ENCODE data around the gene HSCB. TPM values are rescaled to one million over a fixed set of nuclear protein-coding genes. Genes with fewer than 3 reads are reported as not detected.
"Not testable (repeated sequence)": the region's sequence is repeated elsewhere in the genome, so short reads cannot be mapped to it uniquely, and the experiment has no call there.

The HSCB gene, protein sequence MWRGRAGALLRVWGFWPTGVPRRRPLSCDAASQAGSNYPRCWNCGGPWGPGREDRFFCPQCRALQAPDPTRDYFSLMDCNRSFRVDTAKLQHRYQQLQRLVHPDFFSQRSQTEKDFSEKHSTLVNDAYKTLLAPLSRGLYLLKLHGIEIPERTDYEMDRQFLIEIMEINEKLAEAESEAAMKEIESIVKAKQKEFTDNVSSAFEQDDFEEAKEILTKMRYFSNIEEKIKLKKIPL
- total RNA-seq (9.3 TPM), polyA plus RNA-seq (30.3 TPM)
- long read RNA-seq, donor 1 = 0 reads
- long read RNA-seq, donor 2, partial matches to known transcripts = 0 of 10 reads
- long read RNA-seq, donor 2, other reads (novel, unspliced or antisense) = 0 of 10 reads
- long read RNA-seq, donor 3, transcript HSCB-201 (6 exons, 1,114 nt) = major isoform, 10 of 15 reads
- long read RNA-seq, donor 3, partial matches to known transcripts = 0 of 15 reads
- long read RNA-seq, donor 3, other reads (novel, unspliced or antisense) = 0 of 15 reads
- long read RNA-seq, donor 4, partial matches to known transcripts = 0 of 4 reads
- long read RNA-seq, donor 4, other reads (novel, unspliced or antisense) = 0 of 4 reads
- long read RNA-seq, donor 5, partial matches to known transcripts = 0 of 8 reads
- long read RNA-seq, donor 5, other reads (novel, unspliced or antisense) = 0 of 8 reads
- long read RNA-seq, donor 6, partial matches to known transcripts = 0 of 3 reads
- long read RNA-seq, donor 6, other reads (novel, unspliced or antisense) = 0 of 3 reads
- long read RNA-seq, donor 7, partial matches to known transcripts = 0 of 1 reads
- long read RNA-seq, donor 7, other reads (novel, unspliced or antisense) = 0 of 1 reads
- long read RNA-seq, donor 8 = 0 reads
- long read RNA-seq, donor 9, partial matches to known transcripts = 0 of 2 reads
- long read RNA-seq, donor 9, other reads (novel, unspliced or antisense) = 0 of 2 reads
- long read RNA-seq, donor 10, partial matches to known transcripts = 0 of 4 reads
- long read RNA-seq, donor 10, other reads (novel, unspliced or antisense) = 0 of 4 reads

DNA sequence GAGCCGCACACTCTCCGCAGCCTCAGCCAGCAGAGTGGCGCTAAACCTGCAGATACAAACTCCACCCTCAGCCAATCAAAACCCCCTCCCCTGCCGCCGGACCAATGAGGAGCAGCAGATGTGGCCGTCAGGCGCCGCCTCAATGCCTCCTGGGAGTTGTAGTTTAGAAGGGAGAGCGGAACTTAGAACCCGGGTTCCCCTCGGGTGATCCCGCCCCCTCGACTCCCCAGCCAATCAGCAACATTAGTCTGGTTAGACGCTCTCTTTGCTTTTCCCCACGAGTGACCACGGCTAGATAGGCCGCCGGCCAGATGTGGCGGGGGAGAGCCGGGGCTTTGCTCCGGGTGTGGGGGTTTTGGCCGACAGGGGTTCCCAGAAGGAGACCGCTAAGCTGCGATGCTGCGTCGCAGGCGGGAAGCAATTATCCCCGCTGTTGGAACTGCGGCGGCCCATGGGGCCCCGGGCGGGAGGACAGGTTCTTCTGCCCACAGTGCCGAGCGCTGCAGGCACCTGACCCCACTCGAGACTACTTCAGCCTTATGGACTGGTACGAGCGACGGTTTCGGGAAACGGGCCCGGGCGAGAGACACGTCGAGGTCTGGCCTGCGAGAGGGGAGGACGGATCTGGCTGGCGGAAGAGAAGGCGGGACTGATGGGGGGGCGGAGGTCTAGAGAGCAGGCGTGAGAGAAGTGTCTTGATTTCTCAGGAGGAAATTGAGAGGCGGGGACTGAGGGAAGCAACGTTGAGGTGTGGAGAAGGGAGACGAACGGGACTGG lies at the start of gene HSCB, which contains the start of gene CHEK2:
TSS of gene HSCB (plus strand) at position 255 of the 777 bp plus-strand sequence. CDS start at position 312, 57 bp downstream.
TSS of gene CHEK2 (minus strand) at position 36 of the 777 bp plus-strand sequence. CDS start 7,099 bp downstream, outside the sequence.
- under 1% methylated on average over 54 of the region's 54 CpGs for WGBS
- peaks cover 0 to 17% of the 10 kb centered on the region in 2 donors for H3K4me1 ChIP-seq (ENCODE audit: control insufficient read depth in 2 of 2, insufficient read depth in 2 of 2, low read length in 2 of 2)

DNA sequence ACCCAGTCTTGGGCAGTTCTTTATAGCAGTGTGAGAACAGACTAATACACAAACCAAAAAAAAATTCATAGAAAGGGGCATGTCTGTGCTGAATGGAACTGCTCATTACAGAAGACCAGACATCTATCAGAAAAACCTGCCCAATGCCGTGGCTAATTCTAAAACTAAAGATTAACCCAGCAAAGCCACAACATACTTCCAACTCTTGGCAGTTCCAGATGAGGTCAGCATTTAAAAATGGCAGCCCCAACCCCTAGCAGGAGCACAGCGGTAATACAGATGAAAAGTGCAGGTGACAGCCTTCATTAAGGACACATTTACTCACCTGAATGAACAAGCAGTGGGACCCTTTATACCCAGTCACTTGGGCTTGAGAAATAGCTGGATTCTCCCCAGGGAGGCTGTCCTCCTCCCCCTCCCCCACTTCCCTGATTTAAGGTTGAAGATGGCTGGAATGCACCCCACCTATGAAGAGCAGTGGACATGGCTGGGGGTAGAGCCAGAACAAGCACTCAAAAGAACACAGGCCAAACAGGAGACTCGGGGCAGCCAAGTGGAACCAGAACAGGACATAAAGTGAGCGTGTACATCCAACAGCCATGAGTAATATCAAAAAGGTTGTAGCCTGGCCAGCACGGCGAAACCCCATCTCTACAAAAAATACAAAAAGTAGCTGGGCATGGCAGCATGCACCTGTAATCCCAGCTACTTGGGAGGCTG lies 48.6 kb upstream of the HSCB start:
- H3K4me3 ChIP-seq (ENCODE audit: low read length in 2 of 2); H3K4me1 ChIP-seq (ENCODE audit: control insufficient read depth in 2 of 2, insufficient read depth in 2 of 2, low read length in 2 of 2); H3K36me3 ChIP-seq (ENCODE audit: control insufficient read depth in 2 of 2, insufficient read depth in 2 of 2, low read length in 1 of 2); H3K27me3 ChIP-seq (ENCODE audit: control insufficient read depth in 2 of 2, insufficient read depth in 1 of 2, low read length in 1 of 2); H3K27ac ChIP-seq (ENCODE audit: low read depth in 1 of 2, low read length in 1 of 2); H3K9me3 ChIP-seq (ENCODE audit: control insufficient read depth in 2 of 2, insufficient read depth in 1 of 2, low read length in 1 of 2); DNase-seq (ENCODE audit: low read depth in 6 of 9, low spot score in 9 of 9): not testable (repeated sequence)
- over 99% methylated on average over 6 of the region's 6 CpGs for WGBS

More for the DNA sequence above, at the start of gene HSCB, which contains the start of gene CHEK2:
- Histone ChIP-seq H3K9me3 (ENCODE audit: control insufficient read depth in 2 of 2, insufficient read depth in 1 of 2, low read length in 1 of 2) (no peaks in the 10 kb centered on the region), H3K27me3 (ENCODE audit: control insufficient read depth in 2 of 2, insufficient read depth in 1 of 2, low read length in 1 of 2) (no peaks in the 10 kb centered on the region), H3K4me3 (ENCODE audit: low read length in 2 of 2) (peak within 1 kb of the TSS; percentile 76 to 95), H3K27ac (ENCODE audit: low read depth in 1 of 2, low read length in 1 of 2) (peak within 1 kb of the TSS; percentile 95 to 96), H3K36me3 (ENCODE audit: control insufficient read depth in 2 of 2, insufficient read depth in 2 of 2, low read length in 1 of 2) (peaks cover 12 to 22% of the 10 kb centered on the region in 2 donors)
- peak; percentile 95 to 99 (median 97) for DNase-seq (ENCODE audit: low read depth in 6 of 9, low spot score in 9 of 9)

DNA sequence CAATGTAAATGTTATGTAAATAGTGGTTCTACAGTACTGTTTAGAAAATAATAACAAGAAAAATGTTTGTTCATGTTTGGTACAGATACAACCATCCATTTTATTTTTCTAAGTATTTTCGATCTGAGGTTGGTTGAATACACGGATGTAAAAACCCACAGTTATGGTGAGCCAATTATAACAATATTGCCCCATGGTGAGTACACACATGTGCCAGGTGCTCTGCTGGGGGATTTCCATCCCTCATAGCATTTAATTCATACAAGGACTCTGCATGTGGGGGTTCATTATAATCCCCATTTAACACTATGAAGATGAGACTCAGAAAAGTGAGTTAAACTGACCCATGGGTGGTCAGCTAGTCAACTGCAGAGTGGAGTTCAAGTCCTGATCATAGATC lies 38.9 kb upstream of the HSCB start:
- Histone ChIP-seq H3K4me1 (ENCODE audit: control insufficient read depth in 2 of 2, insufficient read depth in 2 of 2, low read length in 2 of 2) (no peaks in the 10 kb centered on the region), H3K27me3 (ENCODE audit: control insufficient read depth in 2 of 2, insufficient read depth in 1 of 2, low read length in 1 of 2) (no peaks in the 10 kb centered on the region), H3K36me3 (ENCODE audit: control insufficient read depth in 2 of 2, insufficient read depth in 2 of 2, low read length in 1 of 2) (peaks cover 3 to 10% of the 10 kb centered on the region in 2 donors), H3K4me3 (ENCODE audit: low read length in 2 of 2) (no peak overlapping the region), H3K9me3 (ENCODE audit: control insufficient read depth in 2 of 2, insufficient read depth in 1 of 2, low read length in 1 of 2) (no peaks in the 10 kb centered on the region), H3K27ac (ENCODE audit: low read depth in 1 of 2, low read length in 1 of 2) (no peak overlapping the region)
- no peak for DNase-seq (ENCODE audit: low read depth in 6 of 9, low spot score in 9 of 9)
- WGBS = 96% methylated on average over 2 of the region's 2 CpGs

DNA sequence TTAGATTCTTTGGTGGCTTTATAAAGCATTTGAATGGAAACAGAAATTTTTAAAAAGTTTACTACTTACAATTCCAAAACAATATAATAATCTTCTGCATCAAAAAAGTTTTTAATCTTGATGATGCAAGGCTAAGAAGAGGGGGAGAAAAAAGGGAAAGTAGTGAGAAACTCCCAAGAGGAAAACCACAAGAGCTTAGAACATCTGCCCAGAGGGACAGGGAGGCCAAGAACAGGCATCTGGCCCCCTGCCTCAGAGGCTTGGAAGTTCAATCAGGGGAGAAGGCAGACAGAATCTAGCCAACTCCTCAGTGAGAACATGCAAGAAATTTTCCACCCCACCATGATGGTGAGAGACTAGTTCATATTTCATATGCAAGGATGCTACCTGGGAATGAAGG lies 38.4 kb upstream of the HSCB start:
- peaks cover 3 to 9% of the 10 kb centered on the region in 2 donors for H3K36me3 ChIP-seq (ENCODE audit: control insufficient read depth in 2 of 2, insufficient read depth in 2 of 2, low read length in 1 of 2)
- H3K9me3 ChIP-seq (ENCODE audit: control insufficient read depth in 2 of 2, insufficient read depth in 1 of 2, low read length in 1 of 2) = no peaks in the 10 kb centered on the region
- H3K4me1 ChIP-seq (ENCODE audit: control insufficient read depth in 2 of 2, insufficient read depth in 2 of 2, low read length in 2 of 2) = no peaks in the 10 kb centered on the region
- H3K27ac ChIP-seq (ENCODE audit: low read depth in 1 of 2, low read length in 1 of 2) = no peak overlapping the region
- no peaks in the 10 kb centered on the region for H3K27me3 ChIP-seq (ENCODE audit: control insufficient read depth in 2 of 2, insufficient read depth in 1 of 2, low read length in 1 of 2)
- no peak for DNase-seq (ENCODE audit: low read depth in 6 of 9, low spot score in 9 of 9)
- H3K4me3 ChIP-seq (ENCODE audit: low read length in 2 of 2) = no peak overlapping the region

DNA sequence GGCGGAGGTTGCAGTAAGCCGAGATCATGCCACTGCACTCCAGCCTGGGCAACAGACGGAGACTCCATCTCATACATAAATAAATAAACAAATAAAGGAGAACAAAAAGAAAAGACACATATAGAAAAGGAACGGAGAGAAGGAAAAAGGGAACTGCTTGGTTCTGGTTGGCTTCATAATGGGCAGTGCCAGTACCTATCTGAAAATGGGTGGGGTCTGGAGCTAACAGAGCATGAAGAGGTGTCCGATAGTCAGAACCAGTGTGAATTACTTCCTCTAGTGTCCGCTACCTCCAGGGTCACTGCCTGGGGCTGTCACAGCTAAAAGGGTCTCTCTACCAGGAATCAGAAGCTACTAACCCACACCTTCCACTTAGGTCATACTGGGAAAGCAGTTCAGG lies 35.0 kb upstream of the HSCB start:
- WGBS = 95% methylated on average over 6 of the region's 6 CpGs
- Histone ChIP-seq H3K27me3 (ENCODE audit: control insufficient read depth in 2 of 2, insufficient read depth in 1 of 2, low read length in 1 of 2) (no peaks in the 10 kb centered on the region), H3K4me1 (ENCODE audit: control insufficient read depth in 2 of 2, insufficient read depth in 2 of 2, low read length in 2 of 2) (no peaks in the 10 kb centered on the region), H3K36me3 (ENCODE audit: control insufficient read depth in 2 of 2, insufficient read depth in 2 of 2, low read length in 1 of 2) (peaks cover 5 to 9% of the 10 kb centered on the region in 2 donors), H3K27ac (ENCODE audit: low read depth in 1 of 2, low read length in 1 of 2) (no peak overlapping the region), H3K4me3 (ENCODE audit: low read length in 2 of 2) (no peak overlapping the region), H3K9me3 (ENCODE audit: control insufficient read depth in 2 of 2, insufficient read depth in 1 of 2, low read length in 1 of 2) (no peaks in the 10 kb centered on the region)
- no peak for DNase-seq (ENCODE audit: low read depth in 6 of 9, low spot score in 9 of 9)

DNA sequence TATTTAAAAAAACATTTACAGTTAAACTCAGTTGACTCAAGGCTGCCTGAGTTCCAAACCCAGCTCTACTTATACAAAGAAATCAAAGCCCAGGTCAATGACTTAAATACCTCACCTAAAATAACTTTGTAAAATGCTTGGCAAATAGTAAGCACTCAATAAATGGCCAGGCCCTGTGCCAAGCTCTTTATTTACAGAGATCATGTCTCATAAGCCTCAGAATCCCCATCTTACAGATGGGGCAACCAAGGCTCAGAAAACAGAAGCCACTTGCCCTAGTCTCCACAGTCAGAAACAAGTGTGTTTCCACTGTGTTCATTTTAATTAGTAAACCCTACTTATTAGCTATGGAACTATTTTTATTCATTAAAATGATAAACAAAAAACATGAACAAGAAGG lies 31.7 kb upstream of the HSCB start:
- Histone ChIP-seq H3K27ac (ENCODE audit: low read depth in 1 of 2, low read length in 1 of 2) (peak overlapping the region; percentile 17 to 31), H3K4me3 (ENCODE audit: low read length in 2 of 2) (no peak overlapping the region), H3K27me3 (ENCODE audit: control insufficient read depth in 2 of 2, insufficient read depth in 1 of 2, low read length in 1 of 2) (no peaks in the 10 kb centered on the region), H3K9me3 (ENCODE audit: control insufficient read depth in 2 of 2, insufficient read depth in 1 of 2, low read length in 1 of 2) (no peaks in the 10 kb centered on the region), H3K4me1 (ENCODE audit: control insufficient read depth in 2 of 2, insufficient read depth in 2 of 2, low read length in 2 of 2) (no peaks in the 10 kb centered on the region), H3K36me3 (ENCODE audit: control insufficient read depth in 2 of 2, insufficient read depth in 2 of 2, low read length in 1 of 2) (peaks cover 5 to 6% of the 10 kb centered on the region in 2 donors)
- DNase-seq (ENCODE audit: low read depth in 6 of 9, low spot score in 9 of 9) = no peak

DNA sequence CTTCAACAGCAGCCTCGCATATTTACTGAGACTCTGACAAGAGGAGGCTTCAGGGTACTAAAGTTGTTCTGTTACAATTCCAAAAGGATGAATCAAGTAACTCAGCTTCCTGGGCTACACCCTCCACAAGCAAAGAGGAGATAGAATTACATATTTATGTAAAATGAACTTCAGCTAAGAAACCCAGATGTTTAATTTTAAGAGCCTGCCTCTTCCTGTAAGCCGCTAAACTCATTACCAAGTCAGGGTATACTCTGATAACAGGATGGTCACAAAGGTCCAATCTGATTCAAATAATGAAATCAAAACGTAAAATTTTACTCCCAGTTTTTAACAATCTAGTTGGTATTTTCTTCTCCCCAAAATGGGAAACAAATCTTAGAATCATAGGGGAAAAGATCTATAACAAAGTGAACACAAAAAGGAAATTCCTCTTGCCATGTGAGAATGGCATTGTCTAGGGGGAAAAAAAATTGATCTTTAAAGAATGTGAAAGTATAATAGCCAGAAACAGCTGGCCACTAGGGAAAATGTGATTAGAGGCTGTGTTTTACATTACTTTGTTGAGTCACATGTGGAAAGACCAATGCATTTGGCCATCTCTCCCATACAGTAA lies 31.2 kb upstream of the HSCB start:
- no peaks in the 10 kb centered on the region for H3K27me3 ChIP-seq (ENCODE audit: control insufficient read depth in 2 of 2, insufficient read depth in 1 of 2, low read length in 1 of 2)
- H3K4me1 ChIP-seq (ENCODE audit: control insufficient read depth in 2 of 2, insufficient read depth in 2 of 2, low read length in 2 of 2) = no peaks in the 10 kb centered on the region
- peak overlapping the region in 1 of 2 donors; percentile 39 for H3K27ac ChIP-seq (ENCODE audit: low read depth in 1 of 2, low read length in 1 of 2)
- 93% methylated on average over 3 of the region's 3 CpGs for WGBS
- no peak overlapping the region for H3K4me3 ChIP-seq (ENCODE audit: low read length in 2 of 2)
- peaks cover 5 to 6% of the 10 kb centered on the region in 2 donors for H3K36me3 ChIP-seq (ENCODE audit: control insufficient read depth in 2 of 2, insufficient read depth in 2 of 2, low read length in 1 of 2)
- H3K9me3 ChIP-seq (ENCODE audit: control insufficient read depth in 2 of 2, insufficient read depth in 1 of 2, low read length in 1 of 2) = no peaks in the 10 kb centered on the region
- DNase-seq (ENCODE audit: low read depth in 6 of 9, low spot score in 9 of 9) = no peak

DNA sequence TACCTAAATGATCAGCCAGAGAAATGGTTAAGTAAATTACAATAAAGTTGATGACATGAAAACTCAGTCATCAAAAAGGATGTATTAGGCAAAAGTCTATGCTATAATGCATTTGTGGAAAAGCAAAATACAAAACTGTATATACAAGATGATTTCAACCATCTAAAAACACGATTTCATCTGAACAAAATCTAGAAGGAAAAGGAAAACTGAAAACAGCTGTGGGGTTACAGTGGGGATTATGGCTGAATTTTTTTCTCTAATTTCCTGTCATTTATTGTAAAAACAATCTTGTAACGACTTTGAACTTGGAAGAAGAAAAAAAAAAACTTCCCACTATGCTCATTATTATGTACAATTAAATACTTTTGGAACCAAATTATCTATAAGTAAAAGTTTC lies 30.5 kb upstream of the HSCB start:
- Histone ChIP-seq H3K9me3 (ENCODE audit: control insufficient read depth in 2 of 2, insufficient read depth in 1 of 2, low read length in 1 of 2) (no peaks in the 10 kb centered on the region), H3K27me3 (ENCODE audit: control insufficient read depth in 2 of 2, insufficient read depth in 1 of 2, low read length in 1 of 2) (no peaks in the 10 kb centered on the region), H3K27ac (ENCODE audit: low read depth in 1 of 2, low read length in 1 of 2) (no peak overlapping the region), H3K4me1 (ENCODE audit: control insufficient read depth in 2 of 2, insufficient read depth in 2 of 2, low read length in 2 of 2) (no peaks in the 10 kb centered on the region), H3K36me3 (ENCODE audit: control insufficient read depth in 2 of 2, insufficient read depth in 2 of 2, low read length in 1 of 2) (peaks cover 5 to 6% of the 10 kb centered on the region in 2 donors), H3K4me3 (ENCODE audit: low read length in 2 of 2) (no peak overlapping the region)
- 95% methylated on average over 2 of the region's 2 CpGs for WGBS
- no peak for DNase-seq (ENCODE audit: low read depth in 6 of 9, low spot score in 9 of 9)

Measured in thymus (tissue), 14 donors.